ENCODE measurements around the gene CNPY3.

CNPY3 gene

DNA sequence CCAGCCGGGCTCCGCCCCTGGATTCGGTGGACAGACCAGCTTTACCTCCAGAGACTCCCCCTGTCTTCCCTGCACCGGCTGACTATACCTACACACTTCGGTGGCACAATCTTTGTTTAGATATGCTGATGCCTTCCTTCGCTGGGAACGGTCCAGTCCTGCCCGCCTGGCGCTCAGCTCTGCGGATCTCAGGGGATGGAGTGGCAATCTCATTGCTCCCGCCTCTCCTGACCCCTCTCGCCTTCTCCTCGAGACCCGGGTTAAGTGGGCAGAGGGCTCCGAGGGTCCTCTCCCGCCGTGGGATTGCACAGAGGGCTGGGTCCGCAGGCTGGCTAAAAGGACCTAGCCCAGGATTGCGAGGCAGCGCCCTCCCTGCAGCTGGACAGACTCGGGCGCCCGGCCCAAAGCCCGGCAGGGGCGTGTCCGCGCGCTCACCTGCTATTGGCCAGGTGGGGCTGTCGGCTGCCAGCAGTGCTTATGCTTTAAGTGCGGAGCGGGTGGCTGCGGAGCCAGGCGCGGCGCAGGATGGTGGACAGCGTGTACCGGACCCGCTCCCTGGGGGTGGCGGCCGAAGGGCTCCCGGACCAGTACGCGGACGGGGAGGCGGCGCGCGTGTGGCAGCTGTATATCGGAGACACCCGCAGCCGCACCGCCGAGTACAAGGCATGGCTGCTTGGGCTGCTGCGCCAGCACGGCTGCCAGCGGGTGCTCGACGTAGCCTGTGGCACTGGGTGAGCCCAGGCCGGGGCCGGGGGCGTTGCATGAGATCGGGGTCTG lies 31.2 kb downstream of the CNPY3 start, which contains the start of gene GNMT:
GNMT (plus strand) TSS at position 512 of the 777 bp plus-strand sequence; CDS start at position 526, 14 bp downstream.
- H3K27ac Mint-ChIP-seq = no peak within 1 kb of the TSS
- H3K9me3 Mint-ChIP-seq = no peaks in the 10 kb centered on the region
- peaks cover 11% of the 10 kb centered on the region for H3K36me3 Mint-ChIP-seq (ENCODE audit: low read depth)
- H3K4me3 Mint-ChIP-seq = peak within 1 kb of the TSS; percentile 32
- peaks cover 9% of the 10 kb centered on the region for H3K4me1 Mint-ChIP-seq (ENCODE audit: low read depth)
- H3K27me3 Mint-ChIP-seq = no peaks in the 10 kb centered on the region

DNA sequence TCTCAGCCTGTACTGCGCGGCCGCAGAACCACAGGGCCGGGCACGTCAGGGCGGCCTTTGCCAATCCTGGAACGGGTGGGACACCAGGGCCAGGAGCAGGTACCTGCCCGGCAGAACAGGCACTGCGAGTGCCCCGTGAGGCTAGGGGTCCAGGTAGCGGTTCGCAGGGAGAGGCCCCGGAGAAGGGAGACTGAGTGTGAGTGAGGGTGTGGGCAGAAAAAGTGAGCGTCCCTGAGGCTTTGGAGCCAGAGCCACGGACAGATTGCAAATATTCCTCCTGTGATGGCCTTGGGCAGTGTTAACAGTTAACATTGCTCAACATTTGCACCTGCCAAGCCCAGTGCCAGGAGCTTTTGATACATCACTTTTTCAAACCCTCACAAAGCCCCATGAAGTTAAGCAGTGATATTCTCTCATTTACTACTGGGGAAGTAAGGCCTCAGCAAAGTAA lies 31.8 kb downstream of the CNPY3 start:
- H3K27ac Mint-ChIP-seq = no peak overlapping the region
- no peaks in the 10 kb centered on the region for H3K9me3 Mint-ChIP-seq
- no peaks in the 10 kb centered on the region for H3K27me3 Mint-ChIP-seq
- H3K4me3 Mint-ChIP-seq = peak overlapping the region; percentile 32
- peaks cover 9% of the 10 kb centered on the region for H3K4me1 Mint-ChIP-seq (ENCODE audit: low read depth)
- H3K36me3 Mint-ChIP-seq (ENCODE audit: low read depth) = peaks cover 11% of the 10 kb centered on the region

DNA sequence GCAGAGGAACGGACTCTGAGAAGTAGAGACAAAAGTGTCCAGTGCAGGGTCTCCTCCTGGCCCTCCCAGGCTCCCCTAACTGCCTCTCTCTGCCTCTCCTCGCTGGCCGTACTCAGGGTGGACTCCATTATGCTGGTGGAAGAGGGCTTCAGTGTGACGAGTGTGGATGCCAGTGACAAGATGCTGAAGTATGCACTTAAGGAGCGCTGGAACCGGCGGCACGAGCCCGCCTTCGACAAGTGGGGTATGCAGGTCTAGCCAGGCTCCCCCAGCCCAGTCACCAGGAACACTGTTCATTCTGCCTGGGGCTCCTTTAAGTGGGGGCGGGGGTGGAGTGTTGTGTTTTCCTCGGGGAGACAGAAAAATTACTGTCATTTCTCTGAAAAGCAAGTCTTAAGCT lies 32.8 kb downstream of the CNPY3 start:
- no peak overlapping the region for H3K4me3 Mint-ChIP-seq
- H3K27me3 Mint-ChIP-seq = no peaks in the 10 kb centered on the region
- H3K9me3 Mint-ChIP-seq = no peaks in the 10 kb centered on the region
- peaks cover 9% of the 10 kb centered on the region for H3K4me1 Mint-ChIP-seq (ENCODE audit: low read depth)
- no peak overlapping the region for H3K27ac Mint-ChIP-seq
- H3K36me3 Mint-ChIP-seq (ENCODE audit: low read depth) = peaks cover 11% of the 10 kb centered on the region

DNA sequence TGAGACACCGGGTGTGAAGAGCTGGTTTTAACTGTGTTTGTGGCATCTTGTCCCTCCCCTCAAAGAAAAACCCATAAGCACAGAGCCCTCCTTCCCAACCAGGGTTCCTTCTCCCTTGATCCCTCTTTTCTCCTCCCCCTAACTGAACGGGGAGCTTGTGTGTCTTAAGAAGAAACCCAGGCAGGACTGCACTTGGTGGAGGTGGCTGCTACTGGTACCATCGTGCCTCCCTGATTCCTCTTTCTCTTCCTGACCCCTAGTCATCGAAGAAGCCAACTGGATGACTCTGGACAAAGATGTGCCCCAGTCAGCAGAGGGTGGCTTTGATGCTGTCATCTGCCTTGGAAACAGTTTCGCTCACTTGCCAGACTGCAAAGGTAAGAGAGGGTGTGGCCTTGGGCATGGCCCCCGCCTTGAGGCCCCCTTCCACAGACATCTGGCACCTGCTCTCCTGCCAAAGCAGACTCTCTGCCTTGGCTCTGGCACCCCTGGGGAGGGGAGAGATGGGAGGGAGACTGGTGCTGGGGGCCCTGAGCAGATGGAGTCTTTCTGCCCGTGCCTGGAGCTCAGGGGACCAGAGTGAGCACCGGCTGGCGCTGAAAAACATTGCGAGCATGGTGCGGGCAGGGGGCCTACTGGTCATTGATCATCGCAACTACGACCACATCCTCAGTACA lies 33.4 kb downstream of the CNPY3 start:
- no peaks in the 10 kb centered on the region for H3K9me3 Mint-ChIP-seq
- H3K4me3 Mint-ChIP-seq = no peak overlapping the region
- peaks cover 9% of the 10 kb centered on the region for H3K4me1 Mint-ChIP-seq (ENCODE audit: low read depth)
- H3K27me3 Mint-ChIP-seq = no peaks in the 10 kb centered on the region
- peaks cover 11% of the 10 kb centered on the region for H3K36me3 Mint-ChIP-seq (ENCODE audit: low read depth)
- H3K27ac Mint-ChIP-seq = no peak overlapping the region

DNA sequence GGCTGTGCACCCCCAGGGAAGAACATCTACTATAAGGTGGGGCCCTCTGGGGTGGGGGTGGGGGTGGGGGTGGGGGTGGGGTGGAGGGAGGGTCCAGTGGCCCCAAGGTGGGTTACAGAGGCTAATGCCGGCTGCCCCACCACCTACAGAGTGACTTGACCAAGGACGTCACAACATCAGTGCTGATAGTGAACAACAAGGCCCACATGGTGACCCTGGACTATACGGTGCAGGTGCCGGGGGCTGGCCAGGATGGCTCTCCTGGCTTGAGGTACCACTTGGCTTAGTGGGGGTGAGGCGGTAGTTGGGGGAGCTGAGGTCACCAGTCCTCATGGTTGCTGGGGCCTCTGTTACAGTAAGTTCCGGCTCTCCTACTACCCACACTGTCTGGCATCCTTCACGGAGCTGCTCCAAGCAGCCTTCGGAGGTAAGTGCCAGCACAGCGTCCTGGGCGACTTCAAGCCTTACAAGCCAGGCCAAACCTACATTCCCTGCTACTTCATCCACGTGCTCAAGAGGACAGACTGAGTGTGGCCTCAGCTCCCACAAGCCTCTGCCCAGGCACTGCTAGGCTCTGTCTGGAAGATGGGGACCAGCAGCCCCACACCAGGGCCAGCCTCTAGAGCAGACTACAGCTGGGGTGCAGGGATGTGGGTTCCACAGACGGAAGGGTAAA lies 34.0 kb downstream of the CNPY3 start:
- H3K4me3 Mint-ChIP-seq = no peak overlapping the region
- no peaks in the 10 kb centered on the region for H3K9me3 Mint-ChIP-seq
- H3K27ac Mint-ChIP-seq = no peak overlapping the region

DNA sequence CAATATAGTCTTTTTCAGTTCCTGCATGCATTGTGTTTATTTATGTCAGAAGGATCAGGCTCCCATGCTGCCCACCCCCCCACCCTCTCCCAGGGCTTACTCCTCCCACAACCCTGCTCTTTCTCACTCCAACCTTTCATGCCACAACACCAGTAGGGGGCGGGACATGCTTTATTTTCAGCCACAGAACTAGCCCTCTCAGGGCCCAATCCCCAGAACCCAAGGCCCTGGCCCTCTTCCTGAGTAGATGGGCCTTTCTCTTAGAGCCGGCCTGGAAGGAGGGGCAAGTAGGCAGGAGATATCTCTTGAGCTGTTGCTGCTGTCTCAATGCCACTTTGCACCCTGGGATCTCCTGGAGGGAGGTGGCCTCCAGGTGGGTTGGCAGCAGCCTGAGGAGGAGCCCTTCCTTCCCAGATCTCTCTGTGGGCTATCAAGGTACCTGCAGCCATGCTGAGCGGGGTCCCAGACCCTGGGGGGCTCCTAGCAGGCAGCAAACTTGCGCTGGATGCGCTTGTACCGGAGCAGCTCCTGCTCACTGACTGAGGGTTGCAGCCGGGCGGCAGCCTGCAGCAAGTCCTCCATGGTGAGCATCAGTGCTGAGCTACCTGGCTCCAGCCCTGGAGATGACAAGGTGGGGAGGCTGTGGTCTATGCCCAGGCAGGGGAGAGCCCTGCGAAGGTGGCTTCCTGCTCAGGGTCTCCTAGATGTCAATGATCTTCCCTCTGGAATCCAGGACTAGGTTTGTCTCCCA lies 34.8 kb downstream of the CNPY3 start:
- Mint-ChIP-seq H3K9me3 (no peaks in the 10 kb centered on the region), H3K4me3 (no peak overlapping the region), H3K27ac (no peak overlapping the region), H3K36me3 (ENCODE audit: low read depth) (peaks cover 11% of the 10 kb centered on the region), H3K27me3 (no peaks in the 10 kb centered on the region), H3K4me1 (ENCODE audit: low read depth) (peaks cover 9% of the 10 kb centered on the region)

More for the DNA sequence above, 34.0 kb downstream of the CNPY3 start:
- Mint-ChIP-seq H3K27me3 (no peaks in the 10 kb centered on the region), H3K4me1 (ENCODE audit: low read depth) (peaks cover 9% of the 10 kb centered on the region), H3K36me3 (ENCODE audit: low read depth) (peaks cover 11% of the 10 kb centered on the region)

DNA sequence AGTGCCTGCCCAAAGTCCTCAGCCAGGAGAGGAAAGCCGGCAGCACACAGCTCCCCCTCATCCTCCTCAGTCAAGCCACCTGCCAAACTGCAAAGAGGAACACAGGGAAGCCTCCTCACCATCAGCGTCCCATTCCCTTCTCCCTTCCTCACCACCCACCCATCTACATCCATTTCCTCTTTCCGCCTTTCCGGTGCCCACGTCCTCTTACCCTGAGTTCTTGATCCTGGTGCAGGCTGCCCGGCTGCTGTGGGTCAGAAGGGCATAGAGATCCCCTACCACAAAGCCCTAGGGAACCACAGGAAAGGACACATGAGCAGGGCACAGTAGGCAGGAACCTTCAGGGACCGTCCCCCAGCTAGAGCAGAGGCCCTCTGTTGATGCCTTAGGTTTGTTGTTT lies 37.3 kb downstream of the CNPY3 start:
- Mint-ChIP-seq H3K36me3 (ENCODE audit: low read depth) (peaks cover 11% of the 10 kb centered on the region), H3K27ac (no peak overlapping the region), H3K4me3 (no peak overlapping the region), H3K4me1 (ENCODE audit: low read depth) (peaks cover 14% of the 10 kb centered on the region), H3K27me3 (no peaks in the 10 kb centered on the region), H3K9me3 (no peaks in the 10 kb centered on the region)

DNA sequence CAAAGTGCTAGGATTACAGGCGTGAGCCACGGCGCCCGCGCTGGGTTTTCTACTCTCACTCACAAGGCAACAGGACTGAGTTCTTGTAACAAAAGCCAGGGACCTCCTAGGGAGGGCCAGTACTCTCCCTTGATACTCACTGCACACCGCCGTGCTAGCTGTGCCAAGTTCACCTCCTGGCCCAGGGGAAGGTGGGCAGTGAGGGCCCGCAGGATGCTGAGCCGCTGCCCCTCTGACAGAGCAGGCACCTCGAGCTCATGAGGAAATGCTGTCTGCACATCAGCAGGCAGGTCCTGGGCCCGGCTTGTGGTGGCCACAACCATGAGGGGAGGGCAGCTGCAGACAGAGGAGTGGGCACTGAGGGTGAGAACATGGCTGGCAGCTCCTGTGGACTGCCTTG lies 37.9 kb downstream of the CNPY3 start:
- peaks cover 5% of the 10 kb centered on the region for H3K36me3 Mint-ChIP-seq (ENCODE audit: low read depth)
- peaks cover 18% of the 10 kb centered on the region for H3K4me1 Mint-ChIP-seq (ENCODE audit: low read depth)
- H3K27ac Mint-ChIP-seq = no peak overlapping the region
- no peaks in the 10 kb centered on the region for H3K27me3 Mint-ChIP-seq
- H3K4me3 Mint-ChIP-seq = no peak overlapping the region
- no peaks in the 10 kb centered on the region for H3K9me3 Mint-ChIP-seq

DNA sequence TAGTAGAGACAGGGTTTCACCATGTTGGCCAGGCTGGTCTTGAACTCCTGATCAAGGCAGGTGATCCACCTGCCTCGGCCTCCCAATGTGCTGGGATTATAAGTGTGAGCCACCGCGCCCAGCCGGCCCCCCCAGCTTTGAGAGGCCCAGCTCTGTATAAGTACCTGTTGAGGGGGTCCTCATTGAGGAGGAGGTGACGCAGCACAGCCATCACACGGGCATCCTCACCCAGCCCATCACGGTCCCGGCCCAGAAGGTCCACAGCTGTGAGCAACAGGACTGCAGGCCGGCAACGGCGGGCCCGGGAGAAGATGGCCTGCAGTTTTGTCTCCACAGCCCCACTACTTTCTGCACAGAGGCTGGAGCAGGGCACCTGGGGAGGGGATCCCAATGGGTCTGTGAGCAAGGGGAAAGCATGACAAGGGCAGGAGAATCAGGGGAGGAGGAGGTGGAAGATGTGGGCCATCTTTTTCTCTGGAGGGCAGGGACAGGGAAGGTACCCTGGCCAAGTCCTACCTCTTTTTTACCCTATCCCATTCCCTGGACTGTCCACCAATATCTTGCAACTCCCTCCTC lies 38.9 kb downstream of the CNPY3 start:
- peaks cover 5% of the 10 kb centered on the region for H3K36me3 Mint-ChIP-seq (ENCODE audit: low read depth)
- no peaks in the 10 kb centered on the region for H3K9me3 Mint-ChIP-seq
- no peak overlapping the region for H3K4me3 Mint-ChIP-seq
- H3K27ac Mint-ChIP-seq = no peak overlapping the region
- peaks cover 18% of the 10 kb centered on the region for H3K4me1 Mint-ChIP-seq (ENCODE audit: low read depth)
- no peaks in the 10 kb centered on the region for H3K27me3 Mint-ChIP-seq

DNA sequence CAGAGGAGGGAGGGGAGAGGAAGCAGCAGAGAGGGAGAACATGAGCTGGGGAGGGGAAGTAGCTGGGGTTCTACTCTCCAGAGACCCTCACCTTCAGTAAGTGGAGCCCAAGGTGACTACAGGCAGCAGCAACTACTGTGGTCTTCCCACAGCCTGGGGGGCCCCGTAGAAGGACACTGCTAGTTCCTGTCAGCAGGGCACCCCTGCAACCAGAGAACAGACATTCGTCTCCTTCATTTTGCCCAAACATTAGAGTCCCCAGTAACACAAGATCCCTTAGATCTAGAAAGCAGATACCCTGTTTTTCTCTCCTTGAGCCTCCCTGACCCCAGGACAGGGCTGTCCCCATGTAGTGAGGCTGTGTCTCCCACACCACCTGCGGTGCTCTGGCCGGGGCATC lies 39.5 kb downstream of the CNPY3 start:
- H3K27me3 Mint-ChIP-seq = no peaks in the 10 kb centered on the region
- H3K4me3 Mint-ChIP-seq = no peak overlapping the region
- H3K27ac Mint-ChIP-seq = no peak overlapping the region
- no peaks in the 10 kb centered on the region for H3K9me3 Mint-ChIP-seq
- peaks cover 5% of the 10 kb centered on the region for H3K36me3 Mint-ChIP-seq (ENCODE audit: low read depth)
- H3K4me1 Mint-ChIP-seq (ENCODE audit: low read depth) = peaks cover 20% of the 10 kb centered on the region

DNA sequence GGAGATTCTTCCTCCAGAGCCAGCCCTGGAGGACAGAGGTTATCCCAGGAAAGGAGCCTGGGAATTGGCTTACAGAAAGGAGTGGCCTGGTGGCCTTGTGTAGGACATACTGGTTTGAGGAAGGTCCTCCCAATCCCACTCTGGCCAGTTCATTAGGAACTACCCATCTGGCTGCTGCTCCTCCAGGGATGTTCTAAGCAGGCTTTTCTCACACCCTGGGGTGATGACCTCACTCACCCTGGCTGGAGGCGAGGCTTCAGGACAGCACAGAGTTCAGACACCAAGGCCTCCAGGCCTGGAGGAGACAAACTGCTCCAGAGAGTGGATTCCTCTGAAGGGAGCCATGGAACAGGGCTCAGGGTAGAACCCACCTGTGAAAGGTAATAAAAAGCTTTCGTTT lies 40.2 kb downstream of the CNPY3 start:
- Mint-ChIP-seq H3K36me3 (ENCODE audit: low read depth) (peaks cover 4% of the 10 kb centered on the region), H3K27ac (no peak overlapping the region), H3K4me3 (no peak overlapping the region), H3K27me3 (no peaks in the 10 kb centered on the region), H3K9me3 (no peaks in the 10 kb centered on the region), H3K4me1 (ENCODE audit: low read depth) (peaks cover 23% of the 10 kb centered on the region)

DNA sequence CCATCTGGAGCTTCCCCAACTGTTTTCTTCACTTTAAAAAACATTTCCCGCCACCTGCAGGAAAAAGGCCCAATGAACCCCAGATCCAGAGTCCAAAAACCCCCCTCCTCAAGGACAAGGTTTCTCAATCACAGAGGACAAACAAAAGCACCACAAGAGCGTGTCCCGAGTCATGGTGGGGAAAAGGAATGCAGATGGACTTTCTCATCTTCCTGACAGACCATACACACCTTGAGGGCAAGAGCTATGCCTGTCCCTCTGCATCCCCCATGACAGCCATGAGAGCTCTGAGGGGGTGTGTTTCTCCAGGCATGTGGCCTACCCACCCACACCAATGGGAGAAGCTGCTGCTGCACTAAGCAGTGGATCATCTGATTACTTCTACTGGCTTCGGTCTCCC lies 40.7 kb downstream of the CNPY3 start:
- no peaks in the 10 kb centered on the region for H3K36me3 Mint-ChIP-seq (ENCODE audit: low read depth)
- no peaks in the 10 kb centered on the region for H3K27me3 Mint-ChIP-seq
- no peaks in the 10 kb centered on the region for H3K9me3 Mint-ChIP-seq
- no peak overlapping the region for H3K4me3 Mint-ChIP-seq
- peaks cover 28% of the 10 kb centered on the region for H3K4me1 Mint-ChIP-seq (ENCODE audit: low read depth)
- no peak overlapping the region for H3K27ac Mint-ChIP-seq

DNA sequence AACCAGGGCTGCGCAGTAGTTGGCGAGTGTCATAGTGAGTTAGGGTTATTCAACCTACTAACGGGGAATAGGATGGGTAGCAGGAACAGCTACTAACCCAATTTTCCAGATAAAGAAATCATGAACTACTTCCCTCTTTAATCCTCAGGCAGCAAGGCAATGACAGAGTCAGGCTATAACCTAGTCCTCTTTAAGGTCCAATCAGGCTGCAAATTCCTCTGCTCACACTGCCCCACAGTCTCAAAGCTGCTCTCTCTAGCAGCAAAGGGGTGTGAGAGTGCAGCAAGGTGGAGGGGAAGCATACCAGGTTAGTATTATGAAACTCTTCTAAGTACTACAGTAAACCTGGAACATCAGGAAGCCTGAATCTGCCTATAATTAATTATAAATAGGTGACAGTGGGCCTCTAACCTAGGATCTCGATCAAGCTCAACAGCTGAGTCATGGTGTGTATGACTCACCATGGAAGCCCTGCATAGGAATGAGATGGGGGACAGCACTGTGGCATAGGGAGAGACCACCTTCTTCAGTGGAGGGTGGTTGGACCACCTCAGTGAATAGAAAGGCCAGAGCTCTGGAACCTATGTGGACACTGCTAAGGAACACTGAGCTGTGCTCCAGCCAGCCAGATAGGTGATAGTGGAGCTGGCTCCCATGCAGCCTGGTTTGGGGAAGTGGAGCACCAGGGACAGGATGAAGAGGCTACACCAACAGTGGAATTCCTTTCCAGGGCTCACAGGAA lies 41.8 kb downstream of the CNPY3 start:
- Mint-ChIP-seq H3K27ac (peak overlapping the region; percentile 83), H3K27me3 (no peaks in the 10 kb centered on the region), H3K4me1 (ENCODE audit: low read depth) (peaks cover 35% of the 10 kb centered on the region), H3K9me3 (no peaks in the 10 kb centered on the region), H3K4me3 (no peak overlapping the region), H3K36me3 (ENCODE audit: low read depth) (no peaks in the 10 kb centered on the region)

Measured in stimulated activated naive CD8-positive, alpha-beta T cell treated with anti-CD3 and anti-CD28 coated beads, Interleukin-15, Interleukin-2, amounts not matched to agents 100 ng/mL and 50 ng/mL, for 24 hours (primary cell).